ENCODE data around the gene SCRG1.

SCRG1 gene

GRCh38 chr4:173398779-173399415 is at the start of gene SCRG1:
SCRG1 (minus strand) TSS chr4:173399116; CDS start chr4:173391414, 7,702 bp downstream.
- DNase-seq (ENCODE audit: low spot score): no peak

DNA sequence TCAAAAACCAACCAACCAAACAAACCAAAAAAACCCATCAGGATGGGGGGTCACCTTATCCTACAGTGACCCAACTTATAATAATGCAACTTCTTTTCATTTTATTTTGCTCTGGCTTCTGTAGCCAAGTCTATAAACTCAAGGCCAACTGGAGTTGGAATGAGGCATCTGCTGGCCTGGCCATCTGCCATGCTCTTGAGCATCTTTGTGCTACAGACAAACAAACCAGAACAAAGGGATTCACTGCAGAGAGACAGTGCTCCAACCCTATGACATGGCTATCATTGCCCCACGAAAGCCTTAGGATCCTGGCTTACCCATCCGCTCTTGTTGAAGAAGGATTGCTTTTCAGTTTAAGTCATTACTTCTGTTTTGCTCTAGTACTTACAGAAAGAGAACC is 49.2 kb upstream of the SCRG1 start:
- DNase-seq (ENCODE audit: low spot score): peak; percentile 67

GRCh38 chr4:173446416-173446815 is 47.5 kb upstream of the SCRG1 start:
- DNase-seq (ENCODE audit: low spot score): no peak

GRCh38 chr4:173443121-173443520 is 44.2 kb upstream of the SCRG1 start:
- no peak for DNase-seq (ENCODE audit: low spot score)

GRCh38 chr4:173442223-173442932 is 43.5 kb upstream of the SCRG1 start:
- no peak for DNase-seq (ENCODE audit: low spot score)

GRCh38 chr4:173440888-173441287 is 42.0 kb upstream of the SCRG1 start:
- DNase-seq (ENCODE audit: low spot score): no peak

DNA sequence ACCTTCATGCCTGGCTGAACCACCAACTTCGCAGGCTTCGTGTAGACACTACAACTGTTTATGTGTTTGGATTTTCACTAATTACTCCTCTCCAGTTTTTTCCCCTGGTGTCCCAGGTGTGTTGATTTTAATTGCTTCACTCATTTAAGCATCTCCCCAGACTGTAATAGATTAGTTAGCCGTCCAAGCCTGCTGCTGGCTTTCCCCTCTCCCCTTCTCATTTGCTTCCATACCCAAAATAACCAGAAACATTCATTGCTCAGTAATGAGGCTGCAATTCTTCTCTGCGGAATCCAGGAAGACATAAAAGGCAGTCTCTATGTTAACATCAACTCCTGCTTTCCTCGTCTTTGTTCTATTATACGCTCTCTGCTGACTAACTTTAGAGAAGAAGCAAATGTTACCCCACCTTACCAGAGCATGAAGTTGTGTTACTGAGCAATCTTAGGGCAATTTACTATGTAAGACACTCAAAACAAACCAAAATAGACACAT is 37.9 kb upstream of the SCRG1 start:
- DNase-seq (ENCODE audit: low spot score): no peak

- peak; percentile 80 for DNase-seq (ENCODE audit: low spot score)
Measured at GRCh38 chr4:173436149-173436579, 37.2 kb upstream of the SCRG1 start.

- DNase-seq (ENCODE audit: low spot score): no peak
Measured at GRCh38 chr4:173434231-173434630, 35.3 kb upstream of the SCRG1 start.

- DNase-seq (ENCODE audit: low spot score): no peak
Measured at GRCh38 chr4:173433447-173433846, 34.5 kb upstream of the SCRG1 start.

DNA sequence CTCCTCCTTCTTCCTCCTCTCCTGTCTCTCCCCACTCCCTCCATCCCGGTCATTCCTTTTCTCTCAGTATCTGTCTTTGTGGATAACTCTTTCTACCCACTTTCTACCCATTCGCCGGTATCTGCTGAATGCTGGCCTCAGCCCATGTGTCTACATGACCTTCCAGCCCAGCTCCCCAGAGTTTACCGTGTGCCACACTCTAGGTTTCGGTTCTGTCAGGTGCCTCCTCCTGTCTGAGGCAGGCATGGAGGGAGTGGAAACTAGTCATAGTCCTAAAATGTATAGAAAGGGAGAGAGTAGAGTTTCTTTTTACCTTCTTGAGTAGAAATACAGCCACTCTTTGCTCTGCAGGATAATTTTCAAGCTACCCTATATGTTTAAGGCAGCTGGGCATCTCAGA is 33.5 kb upstream of the SCRG1 start:
- no peak for DNase-seq (ENCODE audit: low spot score)

GRCh38 chr4:173426064-173426463 is 27.1 kb upstream of the SCRG1 start:
- no peak for DNase-seq (ENCODE audit: low spot score)

- DNase-seq (ENCODE audit: low spot score): peak; percentile 61
Measured at GRCh38 chr4:173424899-173425805, 26.2 kb upstream of the SCRG1 start.

DNA sequence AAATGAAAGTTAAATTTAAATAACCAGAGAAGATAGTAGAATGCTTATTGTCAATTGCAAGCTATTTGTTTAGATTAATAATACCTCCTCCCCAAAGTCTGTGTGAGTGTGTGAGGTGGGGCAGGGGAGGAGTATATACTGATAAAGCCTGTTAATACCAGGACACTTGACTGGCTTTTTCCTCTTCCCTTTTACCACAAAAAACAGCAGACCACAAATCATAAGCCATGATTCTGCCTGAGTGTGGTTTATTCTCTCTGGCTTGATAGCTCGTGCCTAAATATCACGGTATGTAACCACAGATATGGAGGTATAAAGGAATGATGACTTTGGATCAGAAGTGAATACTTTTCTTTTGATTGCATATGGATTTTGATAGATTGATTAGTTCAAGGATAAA is 21.9 kb upstream of the SCRG1 start:
- DNase-seq (ENCODE audit: low spot score): no peak

DNA sequence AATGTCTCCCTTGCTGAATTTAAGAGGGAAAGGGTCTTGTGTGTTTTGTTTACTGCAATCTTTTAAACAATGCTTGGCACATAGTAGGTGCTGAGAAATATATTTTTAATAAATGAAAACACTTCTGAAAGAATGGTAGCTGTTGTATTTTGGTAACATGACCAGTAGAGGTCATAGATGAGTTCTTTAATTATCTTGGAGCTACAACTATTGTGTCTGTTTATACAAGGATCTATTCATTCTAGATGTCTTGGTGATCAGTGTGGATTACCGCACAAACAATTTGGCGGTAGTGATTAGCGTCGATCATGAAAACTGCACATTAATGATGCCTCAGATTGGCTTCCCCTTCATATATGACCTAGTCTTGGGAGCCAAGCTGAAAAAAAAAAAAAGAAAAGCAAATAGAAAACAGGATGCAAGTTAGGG is 21.4 kb upstream of the SCRG1 start:
- peak; percentile 37 for DNase-seq (ENCODE audit: low spot score)

GRCh38 chr4:173418639-173419038 is 19.7 kb upstream of the SCRG1 start:
- no peak for DNase-seq (ENCODE audit: low spot score)

GRCh38 chr4:173417833-173418232 is 18.9 kb upstream of the SCRG1 start:
- no peak for DNase-seq (ENCODE audit: low spot score)

- peak; percentile 19 for DNase-seq (ENCODE audit: low spot score)
Measured at GRCh38 chr4:173415885-173416653, 17.2 kb upstream of the SCRG1 start.

- DNase-seq (ENCODE audit: low spot score): no peak
Measured at GRCh38 chr4:173415092-173415491, 16.2 kb upstream of the SCRG1 start.

DNA sequence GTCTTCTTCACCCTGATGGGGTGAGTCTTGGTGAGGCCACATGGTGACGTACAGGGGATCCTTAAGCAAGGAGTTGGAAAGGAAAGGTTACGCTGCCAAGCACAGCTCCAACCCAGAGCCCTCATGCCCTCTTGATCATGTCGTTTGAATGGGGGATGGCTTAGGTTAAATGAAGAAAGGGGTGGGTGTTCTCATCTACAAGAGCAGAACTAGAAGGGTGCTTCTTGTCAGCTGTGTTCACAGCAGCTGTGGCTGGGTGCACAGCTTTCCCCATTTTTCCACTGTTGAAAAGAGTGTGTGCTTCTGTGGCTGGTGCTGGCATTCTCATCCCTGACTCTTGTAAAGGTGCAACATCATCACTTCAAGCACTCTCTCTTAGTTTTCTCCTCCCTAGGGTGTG is 15.5 kb upstream of the SCRG1 start:
- DNase-seq (ENCODE audit: low spot score): no peak

- no peak for DNase-seq (ENCODE audit: low spot score)
Measured at GRCh38 chr4:173413036-173413435, 14.1 kb upstream of the SCRG1 start.
